Activated T-helper 17 cell treated with anti-CD3 and anti-CD28 coated beads, Interleukin-2, amount 50 U/mL, for 72 hours (primary cell): ENCODE measurements around the gene NUCB2. TPM values are rescaled to one million over a fixed set of nuclear protein-coding genes. Genes with fewer than 3 reads are reported as not detected.

Experiments used
- ATAC-seq: fragments of 150-1000 bp; cut with Tn5 transposase; replicated peaks from 2 replicates; pipeline ENCODE4 v1.10.0; 2021; ENCODE audit warnings: mild to moderate bottlenecking, moderate library complexity
- H3K27ac Mint-ChIP-seq: one replicate; pipeline ENCODE4 v1.8.0; 2022; ENCODE audit warnings: mixed read lengths
- H3K27me3 Mint-ChIP-seq: one replicate; pipeline ENCODE4 v1.8.0; 2022; ENCODE audit warnings: mixed read lengths
- H3K36me3 Mint-ChIP-seq: one replicate; pipeline ENCODE4 v1.8.0; 2022; ENCODE audit warnings: low read depth, mild to moderate bottlenecking, mixed read lengths
- H3K4me1 Mint-ChIP-seq: one replicate; pipeline ENCODE4 v1.8.0; 2022; ENCODE audit warnings: mixed read lengths
- H3K4me3 Mint-ChIP-seq: one replicate; pipeline ENCODE4 v1.8.0; 2022; ENCODE audit warnings: mild to moderate bottlenecking, mixed read lengths
- H3K9me3 Mint-ChIP-seq: one replicate; pipeline ENCODE4 v1.8.0; 2022; ENCODE audit warnings: mixed read lengths
- total RNA-seq, 2 donors: library from RNA; stranded (reverse); gene quantifications; one replicate each; pipeline ENCODE4 v1.2.3, GENCODE V29; 2022

Gene NUCB2
- total RNA-seq, 2 donors from 2014 or later, result 28.3 to 39.0 TPM

DNA sequence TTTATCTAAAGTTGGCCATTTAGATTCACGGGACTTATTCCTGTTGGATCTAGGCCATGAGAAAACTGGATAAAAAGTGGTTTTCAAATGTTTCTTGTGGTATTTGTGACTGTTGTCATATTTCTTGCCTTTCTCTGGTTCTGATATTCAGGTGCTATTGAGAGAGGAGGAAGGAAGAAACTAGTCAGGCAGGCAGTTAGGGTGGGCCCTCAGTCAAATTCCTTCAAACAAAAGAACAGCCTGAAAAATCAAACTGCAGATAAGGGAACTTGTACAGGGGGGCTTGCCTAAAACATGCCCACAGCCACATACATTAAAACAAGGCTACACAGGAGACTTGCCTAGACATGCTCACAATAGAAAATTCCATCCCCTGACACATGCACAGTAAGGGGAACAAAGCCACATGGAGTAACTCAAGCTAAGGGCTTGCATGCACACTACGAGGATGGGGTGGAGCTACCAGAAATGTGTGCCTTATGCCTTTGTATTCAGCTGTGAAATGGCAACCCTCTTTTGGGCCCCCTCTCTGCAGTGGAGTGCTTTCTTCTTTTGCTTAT is 93.2 kb downstream of the NUCB2 start:
- no peaks in the 10 kb centered on the region for H3K27me3 Mint-ChIP-seq
- ATAC-seq, result no peak
- peaks cover 56% of the 10 kb centered on the region for H3K36me3 Mint-ChIP-seq
- H3K9me3 Mint-ChIP-seq, result peaks cover 30% of the 10 kb centered on the region
- no peaks in the 10 kb centered on the region for H3K4me1 Mint-ChIP-seq
- no peak overlapping the region for H3K27ac Mint-ChIP-seq
- no peak overlapping the region for H3K4me3 Mint-ChIP-seq

GRCh38 chr11:17371614-17372013 is 95.1 kb downstream of the NUCB2 start:
- Mint-ChIP-seq H3K27ac (no peak overlapping the region), H3K27me3 (no peaks in the 10 kb centered on the region), H3K4me1 (no peaks in the 10 kb centered on the region), H3K4me3 (no peak overlapping the region), H3K9me3 (peaks cover 30% of the 10 kb centered on the region), H3K36me3 (peaks cover 56% of the 10 kb centered on the region)
- no peak for ATAC-seq

DNA sequence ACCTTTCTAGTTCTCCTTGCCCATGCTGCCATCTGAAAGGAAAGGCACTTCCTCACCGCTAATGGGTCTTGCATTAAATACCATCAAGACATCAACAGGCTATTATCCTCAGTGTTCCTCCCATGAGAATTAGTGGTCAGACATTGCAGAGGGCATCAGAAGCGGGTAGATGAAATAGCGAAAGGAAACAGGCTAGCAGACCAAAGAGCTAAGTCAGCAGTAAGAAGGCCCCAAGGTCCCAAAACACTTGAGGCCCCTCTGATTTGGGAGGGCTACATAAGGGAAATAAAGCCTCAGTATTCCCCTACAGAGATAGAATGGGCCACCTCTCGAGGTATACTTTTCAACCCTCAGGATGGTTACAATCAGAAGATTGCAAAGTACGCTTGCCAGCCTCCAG is 99.0 kb downstream of the NUCB2 start:
- Mint-ChIP-seq H3K9me3 (peaks cover 18% of the 10 kb centered on the region), H3K27ac (no peak overlapping the region), H3K4me3 (no peak overlapping the region), H3K27me3 (no peaks in the 10 kb centered on the region), H3K4me1 (no peaks in the 10 kb centered on the region), H3K36me3 (peaks cover 23% of the 10 kb centered on the region)
- no peak for ATAC-seq

DNA sequence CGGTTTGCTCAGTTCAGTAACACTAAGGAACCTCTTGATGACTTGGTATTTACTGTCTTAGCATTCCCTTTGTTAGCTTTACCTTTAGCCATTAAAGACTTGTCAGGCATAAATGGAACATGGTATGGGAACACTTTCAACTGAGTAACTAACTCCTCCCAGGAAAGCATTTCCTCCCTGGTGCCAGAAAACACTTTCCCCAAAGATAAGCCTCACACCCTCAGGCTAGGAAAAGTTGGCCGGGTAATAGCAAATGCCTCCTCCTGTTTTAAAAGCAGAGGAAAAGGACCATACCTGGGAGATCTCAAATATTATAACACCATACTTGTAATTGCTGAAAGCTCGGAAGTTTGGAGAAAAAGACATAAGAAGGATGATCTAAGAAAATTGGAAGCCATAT is 100.0 kb downstream of the NUCB2 start:
- H3K27me3 Mint-ChIP-seq, result no peaks in the 10 kb centered on the region
- ATAC-seq, result no peak
- no peak overlapping the region for H3K27ac Mint-ChIP-seq
- H3K9me3 Mint-ChIP-seq, result peaks cover 11% of the 10 kb centered on the region
- no peak overlapping the region for H3K4me3 Mint-ChIP-seq
- peaks cover 13% of the 10 kb centered on the region for H3K36me3 Mint-ChIP-seq
- H3K4me1 Mint-ChIP-seq, result no peaks in the 10 kb centered on the region

DNA sequence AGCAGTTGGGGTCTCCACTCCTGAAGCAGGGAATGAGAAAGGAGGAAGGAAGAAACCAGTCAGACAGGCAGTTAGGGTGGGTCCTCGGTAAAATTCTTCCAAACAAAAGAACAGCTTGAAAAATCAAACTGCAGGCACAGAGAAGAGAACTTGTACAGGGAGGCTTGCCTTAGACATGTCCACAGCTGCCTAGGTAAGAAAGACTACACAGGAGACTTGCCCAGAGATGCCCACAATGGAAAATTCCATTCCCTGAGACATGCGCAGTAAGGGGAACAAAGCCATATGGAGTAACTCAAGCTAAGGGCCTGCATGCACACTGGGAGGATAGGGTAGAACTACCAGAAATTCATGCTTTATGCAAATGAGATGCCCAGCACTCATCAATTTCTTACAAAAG is 102.1 kb downstream of the NUCB2 start:
- Mint-ChIP-seq H3K27me3 (no peaks in the 10 kb centered on the region), H3K36me3 (no peaks in the 10 kb centered on the region), H3K27ac (no peak overlapping the region), H3K4me1 (no peaks in the 10 kb centered on the region), H3K9me3 (no peaks in the 10 kb centered on the region), H3K4me3 (no peak overlapping the region)
- no peak for ATAC-seq

DNA sequence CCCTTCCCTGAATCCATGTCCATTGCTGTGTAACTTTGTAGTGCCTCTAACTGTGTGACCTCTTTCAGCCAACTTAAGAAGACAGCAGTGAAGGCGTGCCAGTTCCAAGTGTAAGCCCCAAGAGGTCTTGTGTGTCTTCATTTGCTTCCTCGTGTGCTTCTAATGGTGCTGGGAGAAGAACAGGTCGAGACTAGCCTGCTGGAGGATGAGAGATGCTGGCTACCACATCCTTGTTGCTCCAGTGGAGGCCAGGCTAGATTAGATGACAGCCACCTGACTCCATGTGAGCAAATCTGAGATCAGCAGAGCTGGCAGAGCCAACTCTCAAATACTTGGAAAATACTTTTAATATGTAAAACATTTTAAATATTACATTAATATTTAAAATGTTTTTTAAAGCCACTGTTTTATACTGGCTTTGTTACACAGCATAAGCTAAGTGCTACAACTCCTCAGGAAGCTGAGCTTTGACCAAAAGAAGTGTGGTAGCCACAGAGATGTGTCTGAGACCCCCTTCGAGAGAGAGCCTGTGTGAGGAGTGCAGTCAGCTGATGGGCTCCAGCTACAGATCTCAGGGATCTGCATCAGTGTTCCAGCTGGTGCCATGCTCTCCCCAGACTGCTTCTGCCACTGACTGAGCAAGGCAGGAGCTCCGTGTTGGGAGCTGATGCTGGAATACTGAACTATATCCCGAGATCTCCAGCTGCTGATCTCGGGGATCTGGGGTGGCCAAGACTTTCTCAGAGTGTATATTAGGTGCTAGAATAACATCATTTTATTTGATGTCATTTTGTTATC is 103.0 kb downstream of the NUCB2 start:
- H3K36me3 Mint-ChIP-seq, result no peaks in the 10 kb centered on the region
- no peaks in the 10 kb centered on the region for H3K9me3 Mint-ChIP-seq
- H3K4me3 Mint-ChIP-seq, result no peak overlapping the region
- H3K27me3 Mint-ChIP-seq, result no peaks in the 10 kb centered on the region
- H3K4me1 Mint-ChIP-seq, result no peaks in the 10 kb centered on the region
- no peak for ATAC-seq
- no peak overlapping the region for H3K27ac Mint-ChIP-seq

DNA sequence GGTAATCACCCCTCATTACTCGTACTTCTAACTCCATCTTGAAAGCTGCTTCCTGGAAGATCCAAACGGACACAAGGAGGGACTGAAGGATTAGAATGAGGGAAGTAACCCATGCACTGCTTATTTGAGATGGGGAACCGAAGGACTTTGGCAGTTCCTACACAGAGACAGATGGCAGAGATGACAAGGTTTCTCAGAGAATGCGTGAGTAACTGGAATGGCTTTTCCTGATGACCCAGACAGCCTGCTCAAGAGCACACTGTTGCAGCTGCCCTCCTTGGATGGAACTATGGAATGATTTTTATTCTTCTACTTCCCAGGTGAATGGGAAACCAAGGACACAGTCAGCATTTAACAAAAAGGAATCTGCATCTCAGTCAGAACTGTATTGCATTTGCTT is 104.6 kb downstream of the NUCB2 start:
- Mint-ChIP-seq H3K4me1 (no peaks in the 10 kb centered on the region), H3K27ac (no peak overlapping the region), H3K9me3 (no peaks in the 10 kb centered on the region), H3K4me3 (no peak overlapping the region), H3K27me3 (no peaks in the 10 kb centered on the region), H3K36me3 (no peaks in the 10 kb centered on the region)
- no peak for ATAC-seq

Other genes starting within 250 kb of the NUCB2 start
- gene RPS13, start 199.1 kb upstream of the NUCB2 start, total RNA-seq, result 1,000 to 10,000 TPM; 1,309 to 1,464 TPM
- 10 to 100 TPM; 22.3 to 40.4 TPM for gene PIK3C2A, start 68.8 kb upstream of the NUCB2 start, total RNA-seq
- under 1 TPM; 0.73 to 0.95 TPM for gene NCR3LG1, start 75.1 kb downstream of the NUCB2 start, total RNA-seq
- under 1 TPM in 1 of 2 donors, not detected in 1; 0.32 TPM for gene KCNJ11, start 111.9 kb downstream of the NUCB2 start, total RNA-seq
- gene ABCC8, start 200.1 kb downstream of the NUCB2 start, total RNA-seq, result not detected